Endothelial cell of umbilical vein (primary cell): ENCODE results near the gene CASP7. TPM values are rescaled to one million over a fixed set of nuclear protein-coding genes. Genes with fewer than 3 reads are reported as not detected.

Source experiments
- BruUV-seq: library from RNA; stranded (reverse); fragments of 400-500 nt; replicated peaks from 2 replicates; lab custom pipeline; 2021; lab: Mats Ljungman, UMichigan
- CTCF ChIA-PET: fragments of 300-600, 350-600 bp; sonication (Branson Sonifier 250); formaldehyde crosslinking; loops from one replicate; lab custom pipeline; 2021; ENCODE audit warnings: antibody characterized with exemption, inconsistent platforms; lab: Charles Lee
- POLR2A ChIA-PET: fragments of 300-600, 350-600 bp; sonication (Branson Sonifier 250); formaldehyde crosslinking; loops from one replicate; lab custom pipeline; 2021; ENCODE audit warnings: antibody characterized with exemption, inconsistent platforms; lab: Charles Lee
- DNase-seq: peaks from one replicate; pipeline ENCODE4 v3.0.0-alpha.2; 2011; ENCODE audit warnings: low read depth, low spot score
- FAIRE-seq: peaks from 2 replicates; lab custom pipeline; 2011; peaks lifted over from hg19 to GRCh38; lab: Jason Lieb, UNC
- H2AFZ ChIP-seq: 2 replicates; pipeline ENCODE4 v1.6.0; 2012; ENCODE audit warnings: low read depth, low read length, control low read depth, inconsistent platforms
- H3K27ac ChIP-seq: 2 replicates; pipeline ENCODE4 v1.5.1; 2011; ENCODE audit warnings: low read depth, mild to moderate bottlenecking, control low read depth, low read length, moderate library complexity; ENCODE audit not compliant: insufficient read depth
- H3K27me3 ChIP-seq, 2 experiments: 2 replicates each; pipeline versions ENCODE4 v1.6.0 to v1.6.1; 2011; ENCODE audit warnings: low read length in 2 of 2, mixed read lengths in 1 of 2; ENCODE audit not compliant: control insufficient read depth in 2 of 2, insufficient read depth in 2 of 2
- H3K36me3 ChIP-seq, 2 experiments: 2 replicates in 1 of 2; 3 replicates in 1 of 2; pipeline ENCODE4 v1.5.1; 2011; ENCODE audit warnings: low read length in 2 of 2, mild to moderate bottlenecking in 1 of 2, moderate library complexity in 1 of 2; ENCODE audit not compliant: control insufficient read depth in 2 of 2, insufficient read depth in 2 of 2; ENCODE audit errors: extremely low read depth in 1 of 2
- H3K4me1 ChIP-seq: 3 replicates; pipeline ENCODE4 v1.5.1; 2011; ENCODE audit warnings: mild to moderate bottlenecking, low read length; ENCODE audit not compliant: control insufficient read depth, insufficient read depth; ENCODE audit errors: extremely low read depth
- H3K4me2 ChIP-seq: 2 replicates; pipeline ENCODE4 v1.6.1; 2011; ENCODE audit warnings: low read length, control low read depth, mixed read lengths; ENCODE audit not compliant: insufficient read depth
- H3K4me3 ChIP-seq, 3 experiments: fragments of 200-600 bp in 1 of 3; sonication (generic), shearing (Covaris generic) in 1 of 3; replicated peaks in 1 of 3; 2 replicates each; pipeline ENCODE4 v1.5.1; 2011 to 2016; ENCODE audit warnings: control low read depth in 3 of 3, low read length in 3 of 3, mild to moderate bottlenecking in 2 of 3, inconsistent platforms in 1 of 3, low read depth in 1 of 3, moderate library complexity in 1 of 3; ENCODE audit not compliant: insufficient read depth in 1 of 3
- H3K79me2 ChIP-seq: 2 replicates; pipeline ENCODE4 v1.6.0; 2012; ENCODE audit warnings: low read length, inconsistent platforms; ENCODE audit not compliant: control insufficient read depth, insufficient read depth
- H3K9ac ChIP-seq: replicated peaks from 2 replicates; pipeline ENCODE3; 2011; ENCODE audit warnings: low read length, control low read depth; ENCODE audit not compliant: insufficient read depth; ENCODE audit errors: extremely low read depth
- H3K9me1 ChIP-seq: replicated peaks from 3 replicates; pipeline ENCODE4 v1.6.0; 2011; ENCODE audit warnings: mild to moderate bottlenecking, low read length; ENCODE audit not compliant: control insufficient read depth, insufficient read depth; ENCODE audit errors: extremely low read depth
- H3K9me3 ChIP-seq: replicated peaks from 2 replicates; pipeline ENCODE4 v1.5.1; 2012; ENCODE audit warnings: low read length, inconsistent platforms; ENCODE audit not compliant: control insufficient read depth, insufficient read depth
- H4K20me1 ChIP-seq: replicated peaks from 2 replicates; pipeline ENCODE3; 2011; ENCODE audit warnings: mild to moderate bottlenecking, low read length; ENCODE audit not compliant: control insufficient read depth, insufficient read depth; ENCODE audit errors: extremely low read depth
- EZH2 ChIP-seq: IDR thresholded peaks from 2 replicates; pipeline ENCODE4 v1.6.1; 2012; ENCODE audit warnings: borderline replicate concordance, low read depth, mild to moderate bottlenecking, moderate library complexity, low read length, inconsistent platforms; ENCODE audit not compliant: severe bottlenecking
- FOS ChIP-seq: IDR thresholded peaks from 2 replicates; pipeline ENCODE4 v1.6.1; 2011; ENCODE audit warnings: mild to moderate bottlenecking, low read length, moderate library complexity, borderline replicate concordance; ENCODE audit not compliant: insufficient read depth
- GATA2 ChIP-seq: IDR thresholded peaks from 2 replicates; pipeline ENCODE4 v1.7.0; 2011; ENCODE audit warnings: low read depth, mild to moderate bottlenecking, moderate library complexity, mixed read lengths, low read length; ENCODE audit not compliant: insufficient read length, insufficient read depth
- JUN ChIP-seq: IDR thresholded peaks from 2 replicates; pipeline ENCODE4 v1.6.1; 2011; ENCODE audit warnings: borderline replicate concordance, low read depth; ENCODE audit not compliant: insufficient read length, insufficient read depth
- MYC ChIP-seq: IDR thresholded peaks from one replicate; pipeline ENCODE4 v1.6.1; 2011; ENCODE audit warnings: mild to moderate bottlenecking, low read depth, low read length
- POLR2A ChIP-seq: IDR thresholded peaks from 2 replicates; pipeline ENCODE4 v1.6.1; 2012; ENCODE audit warnings: low read depth, mild to moderate bottlenecking, control low read depth, low read length
- POLR2AphosphoS5 ChIP-seq: IDR thresholded peaks from 2 replicates; pipeline ENCODE4 v1.6.1; 2012; ENCODE audit warnings: low read depth, mild to moderate bottlenecking, control low read depth, low read length, moderate library complexity; ENCODE audit not compliant: insufficient read depth
- dilution Hi-C: fragments of 300-500 bp; cut with MboI; formaldehyde crosslinking; loops from one replicate; pipeline ENCODE4 v1.15.0; 2019; ENCODE audit warnings: low sequenced_read_pairs; ENCODE audit not compliant: extremely low pct_ligation_motif_present
- intact Hi-C: fragments of 100-400 bp; cut with micrococcal nuclease; formaldehyde crosslinking; loops from one replicate; pipeline ENCODE4 v1.10.0; 2022
- polyA plus RNA-seq, 4 experiments: library from polyadenylated mRNA; depleted of rRNA in 3 of 4; stranded (reverse) in 3 of 4; unstranded in 1 of 4; fragments of >200 nt; gene quantifications; 2 replicates each; pipeline versions ENCODE4 v1.2.1 to v1.2.3, GENCODE V29; 2011 to 2012; ENCODE audit warnings: missing spikeins in 1 of 4
- total RNA-seq: library from RNA; stranded (reverse); gene quantifications from 2 replicates; pipeline ENCODE4 v1.2.3, GENCODE V29; 2021
- TF ChIP-seq, protein P1 (sequence below): IDR thresholded peaks from 2 replicates; pipeline ENCODE4 v1.6.1; 2011; ENCODE audit not compliant: insufficient read depth, insufficient read length
- TF ChIP-seq, protein P2 (sequence below), 2 donors: IDR thresholded peaks; 1 replicate in 1 of 2; 2 replicates in 1 of 2; pipeline ENCODE4 v1.5.1; 2011; ENCODE audit warnings: low read length in 2 of 2, mild to moderate bottlenecking in 2 of 2, moderate library complexity in 2 of 2, control low read depth in 1 of 2, inconsistent platforms in 1 of 2, low read depth in 1 of 2; ENCODE audit not compliant: insufficient read depth in 1 of 2; ENCODE audit errors: extremely low read depth in 1 of 2

The CASP7 gene
- total and polyA plus RNA-seq, 2 donors (not counting 3 experiments of a cell fraction or from before 2014, with no cell fraction given), result 14.6 to 54.3 TPM

DNA sequence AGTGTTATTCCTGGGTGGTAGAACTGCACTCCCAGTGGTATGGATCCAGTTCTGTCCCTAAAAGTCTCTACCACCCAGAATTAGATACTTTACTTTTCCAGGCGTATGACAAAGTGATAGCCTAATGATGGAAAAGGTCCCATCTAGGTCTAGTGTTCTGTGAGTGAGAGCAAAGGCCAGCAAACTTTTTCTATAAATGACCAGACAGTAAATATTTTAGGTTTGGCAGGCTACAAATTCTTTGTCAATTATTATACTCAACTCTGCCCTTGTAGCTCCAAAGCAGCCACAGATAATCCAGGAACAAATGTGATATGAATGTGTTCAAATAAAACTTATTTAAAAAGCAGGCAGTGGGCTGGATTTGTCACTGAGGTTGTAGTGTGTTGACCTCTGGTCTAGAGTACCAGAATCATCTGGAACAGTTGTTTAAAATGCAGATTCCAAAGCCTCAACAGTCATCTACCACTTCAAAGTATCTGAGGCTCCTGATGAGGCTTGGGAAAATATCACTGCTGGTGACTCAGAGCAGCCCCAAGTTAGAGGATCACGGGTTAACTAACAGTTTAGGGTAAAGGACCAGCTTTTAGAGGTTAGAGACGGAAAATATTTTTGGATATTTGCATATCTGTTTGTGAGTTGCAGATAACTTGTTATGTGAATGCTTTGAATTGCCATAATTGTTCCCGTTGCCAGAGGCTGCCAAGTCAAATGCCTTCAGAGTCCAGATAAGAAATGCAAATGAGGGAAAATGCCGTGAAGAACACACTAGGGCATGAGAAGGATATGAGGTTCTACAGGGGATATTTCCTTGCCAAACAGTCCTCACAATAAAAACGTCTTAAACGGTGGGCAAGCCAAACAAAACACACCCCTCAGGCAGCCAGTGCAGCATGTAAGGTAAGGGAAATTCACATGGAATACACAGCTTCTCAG, 35.3 kb upstream of the CASP7 start:
- ChIA-PET CTCF (no interaction called here), POLR2A (no interaction called here)
- no TSS peak for BruUV-seq
- TF ChIP-seq FOS, result no peak
- no peak for TF ChIP-seq MYC
- TF ChIP-seq GATA2, result no peak
- TF ChIP-seq EZH2, result no peak
- no peak for TF ChIP-seq JUN
- no peak for TF ChIP-seq POLR2A
- no peak for TF ChIP-seq POLR2AphosphoS5
- TF ChIP-seq, protein P1, sequence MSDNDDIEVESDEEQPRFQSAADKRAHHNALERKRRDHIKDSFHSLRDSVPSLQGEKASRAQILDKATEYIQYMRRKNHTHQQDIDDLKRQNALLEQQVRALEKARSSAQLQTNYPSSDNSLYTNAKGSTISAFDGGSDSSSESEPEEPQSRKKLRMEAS, result no peak
- TF ChIP-seq, protein P2, sequence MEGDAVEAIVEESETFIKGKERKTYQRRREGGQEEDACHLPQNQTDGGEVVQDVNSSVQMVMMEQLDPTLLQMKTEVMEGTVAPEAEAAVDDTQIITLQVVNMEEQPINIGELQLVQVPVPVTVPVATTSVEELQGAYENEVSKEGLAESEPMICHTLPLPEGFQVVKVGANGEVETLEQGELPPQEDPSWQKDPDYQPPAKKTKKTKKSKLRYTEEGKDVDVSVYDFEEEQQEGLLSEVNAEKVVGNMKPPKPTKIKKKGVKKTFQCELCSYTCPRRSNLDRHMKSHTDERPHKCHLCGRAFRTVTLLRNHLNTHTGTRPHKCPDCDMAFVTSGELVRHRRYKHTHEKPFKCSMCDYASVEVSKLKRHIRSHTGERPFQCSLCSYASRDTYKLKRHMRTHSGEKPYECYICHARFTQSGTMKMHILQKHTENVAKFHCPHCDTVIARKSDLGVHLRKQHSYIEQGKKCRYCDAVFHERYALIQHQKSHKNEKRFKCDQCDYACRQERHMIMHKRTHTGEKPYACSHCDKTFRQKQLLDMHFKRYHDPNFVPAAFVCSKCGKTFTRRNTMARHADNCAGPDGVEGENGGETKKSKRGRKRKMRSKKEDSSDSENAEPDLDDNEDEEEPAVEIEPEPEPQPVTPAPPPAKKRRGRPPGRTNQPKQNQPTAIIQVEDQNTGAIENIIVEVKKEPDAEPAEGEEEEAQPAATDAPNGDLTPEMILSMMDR (IDR thresholded peaks at IDR 0.05; ENCODE audit: extremely low read depth in 1 of 2, insufficient read depth in 1 of 2, low read depth in 1 of 2, low read length in 2 of 2), result no peak
- no peak overlapping the region for H3K27ac ChIP-seq
- H4K20me1 ChIP-seq, result no peaks in the 10 kb centered on the region
- no peaks in the 10 kb centered on the region for H3K4me1 ChIP-seq
- FAIRE-seq (no peak), DNase-seq (peak; percentile 87)
- dilution Hi-C loops, result no loop called here
- peaks cover 3 to 9% of the 10 kb centered on the region in 2 experiments for H3K27me3 ChIP-seq
- H3K4me2 ChIP-seq, result no peak overlapping the region
- no peaks in the 10 kb centered on the region for H3K36me3 ChIP-seq
- intact Hi-C loops, result no loop called here
- no peaks in the 10 kb centered on the region for H3K9me1 ChIP-seq
- H3K9me3 ChIP-seq, result no peaks in the 10 kb centered on the region
- no peaks in the 10 kb centered on the region for H3K79me2 ChIP-seq
- H2AFZ ChIP-seq, result no peak overlapping the region
- H3K9ac ChIP-seq, result no peak overlapping the region
- no peak overlapping the region for H3K4me3 ChIP-seq
